HepG2 (cell line): ENCODE data around the gene WDR73. TPM values are rescaled to one million over a fixed set of nuclear protein-coding genes. Genes with fewer than 3 reads are reported as not detected.
A peak's percentile ranks its signal among the peaks of the same experiment; 100 is the strongest.

ENCODE experiments used
- ARHGAP35 ChIP-seq: sonication (generic); formaldehyde crosslinking; IDR thresholded peaks from 2 replicates; pipeline ENCODE4 v1.9.0; 2022; ENCODE audit warnings: mild to moderate bottlenecking, inconsistent platforms, moderate library complexity, missing genetic modification reagents, borderline replicate concordance
- ETV5 ChIP-seq: IDR thresholded peaks from 2 replicates; pipeline ENCODE4 v1.6.1; 2018; ENCODE audit warnings: missing biosample characterization, missing genetic modification reagents, inconsistent platforms, borderline replicate concordance
- GLI4 ChIP-seq: sonication (generic); formaldehyde crosslinking; IDR thresholded peaks from 2 replicates; pipeline ENCODE4 v1.5.1; 2020; ENCODE audit warnings: missing genetic modification reagents, mild to moderate bottlenecking, moderate library complexity, borderline replicate concordance
- KDM6A ChIP-seq: IDR thresholded peaks from 2 replicates; pipeline ENCODE4 v1.6.1; 2016; ENCODE audit warnings: low read depth
- MXI1 ChIP-seq: IDR thresholded peaks from 3 replicates; pipeline ENCODE4 v1.6.1; 2012; ENCODE audit warnings: low read depth, low read length, inconsistent platforms, borderline replicate concordance
- NAIF1 ChIP-seq: sonication (generic); formaldehyde crosslinking; IDR thresholded peaks from 2 replicates; pipeline ENCODE4 v1.5.0; 2020; ENCODE audit warnings: mild to moderate bottlenecking, missing genetic modification reagents, borderline replicate concordance
- NCOA5 ChIP-seq: sonication (generic); formaldehyde crosslinking; IDR thresholded peaks from 2 replicates; pipeline ENCODE4 v1.4.0; 2020; ENCODE audit warnings: missing genetic modification reagents
- NFKBIZ ChIP-seq: IDR thresholded peaks from 2 replicates; pipeline ENCODE4 v1.6.1; 2018; ENCODE audit warnings: missing genetic modification reagents, missing compliant biosample characterization
- RBM39 ChIP-seq: fragments of 200-400 bp; formaldehyde crosslinking; IDR thresholded peaks from one replicate; pipeline ENCODE4 v1.6.1; 2018; ENCODE audit warnings: antibody characterized with exemption, mild to moderate bottlenecking, low read depth, low read length; ENCODE audit not compliant: poor library complexity, severe bottlenecking
- REPIN1 ChIP-seq: sonication (generic); formaldehyde crosslinking; IDR thresholded peaks from 2 replicates; pipeline ENCODE4 v1.8.0; 2022; ENCODE audit warnings: missing genetic modification reagents, low read depth, mild to moderate bottlenecking, borderline replicate concordance
- SATB2 ChIP-seq: sonication (generic); formaldehyde crosslinking; IDR thresholded peaks from 2 replicates; pipeline ENCODE4 v1.5.0; 2020; ENCODE audit warnings: missing genetic modification reagents
- SKI ChIP-seq: fragments of 450-650 bp; IDR thresholded peaks from one replicate; pipeline ENCODE4 v1.6.1; 2018; ENCODE audit warnings: mild to moderate bottlenecking; ENCODE audit not compliant: partially characterized antibody
- SMAD9 ChIP-seq: sonication (generic); formaldehyde crosslinking; IDR thresholded peaks from 2 replicates; pipeline ENCODE4 v1.5.1; 2020; ENCODE audit warnings: mild to moderate bottlenecking, missing genetic modification reagents
- SOX6 ChIP-seq, 2 experiments: fragments of 450-650 bp in 1 of 2; sonication (generic) in 1 of 2; formaldehyde crosslinking in 1 of 2; IDR thresholded peaks; 2 replicates each; pipeline versions ENCODE4 v1.4.0 to v1.6.1; 2017 to 2020; ENCODE audit warnings: antibody characterized with exemption in 1 of 2, mild to moderate bottlenecking in 1 of 2, missing genetic modification reagents in 1 of 2
- ZBTB3 ChIP-seq: sonication (generic); formaldehyde crosslinking; IDR thresholded peaks from 2 replicates; pipeline ENCODE4 v1.4.0; 2020; ENCODE audit warnings: low read depth, mild to moderate bottlenecking, moderate library complexity, missing genetic modification reagents, borderline replicate concordance
- ZFAT ChIP-seq: sonication (generic); formaldehyde crosslinking; conservative IDR thresholded peaks from 2 replicates; pipeline ENCODE4 v1.8.1; 2023; ENCODE audit warnings: missing genetic modification reagents, inconsistent platforms
- ZNF143 ChIP-seq: sonication (generic); formaldehyde crosslinking; IDR thresholded peaks from 2 replicates; pipeline ENCODE4 v1.4.0; 2020; ENCODE audit warnings: missing genetic modification reagents
- ZNF224 ChIP-seq: sonication (generic); formaldehyde crosslinking; IDR thresholded peaks from 2 replicates; pipeline ENCODE4 v1.5.0; 2020; ENCODE audit warnings: mild to moderate bottlenecking, missing genetic modification reagents
- ZNF343 ChIP-seq: sonication (generic); formaldehyde crosslinking; IDR thresholded peaks from 2 replicates; pipeline ENCODE4 v1.4.0; 2020; ENCODE audit warnings: mild to moderate bottlenecking, missing genetic modification reagents
- ZNF75D ChIP-seq: sonication (generic); formaldehyde crosslinking; IDR thresholded peaks from 2 replicates; pipeline ENCODE4 v1.8.1; 2023; ENCODE audit warnings: missing genetic modification reagents, mild to moderate bottlenecking, borderline replicate concordance
- ZSCAN21 ChIP-seq: sonication (generic); formaldehyde crosslinking; IDR thresholded peaks from 2 replicates; pipeline ENCODE4 v1.8.0; 2022; ENCODE audit warnings: mild to moderate bottlenecking, missing genetic modification reagents, moderate library complexity, borderline replicate concordance
- polyA plus RNA-seq, 8 experiments: library from polyadenylated mRNA; depleted of rRNA in 3 of 8; stranded (reverse) in 7 of 8; unstranded in 1 of 8; fragments of >200 nt; fragmentation: Illumina TruSeq in 4 of 8; extraction: Trizol in 4 of 8; gene quantifications; 2 replicates each; pipeline versions ENCODE4 v1.2.1 to v1.2.3, GENCODE V29; 2011 to 2016; ENCODE audit warnings: low read depth in 4 of 8, missing spikeins in 1 of 8, mixed read lengths in 1 of 8; ENCODE audit not compliant: insufficient read depth in 1 of 8
- total RNA-seq, 5 experiments: library from RNA; depleted of rRNA; stranded (reverse); fragments of >200 nt; fragmentation: Illumina TruSeq; extraction: Trizol; gene quantifications; 2 replicates each; pipeline ENCODE4 v1.2.3, GENCODE V29; 2016; ENCODE audit warnings: low read depth in 1 of 5
- TF ChIP-seq, protein P1 (sequence below): sonication (generic); formaldehyde crosslinking; IDR thresholded peaks from 2 replicates; pipeline ENCODE4 v1.5.1; 2020; ENCODE audit warnings: mild to moderate bottlenecking, missing genetic modification reagents, borderline replicate concordance
- TF ChIP-seq, protein P2 (sequence below): sonication (generic); formaldehyde crosslinking; IDR thresholded peaks from 2 replicates; pipeline ENCODE4 v1.4.0; 2020; ENCODE audit warnings: mild to moderate bottlenecking, missing genetic modification reagents
- TF ChIP-seq, protein P3 (sequence below): sonication (generic); formaldehyde crosslinking; IDR thresholded peaks from 2 replicates; pipeline ENCODE4 v1.8.0; 2023; ENCODE audit warnings: mild to moderate bottlenecking, missing genetic modification reagents
- TF ChIP-seq, protein P4 (sequence below): sonication (generic); formaldehyde crosslinking; IDR thresholded peaks from 2 replicates; pipeline ENCODE4 v1.4.0; 2020; ENCODE audit warnings: mild to moderate bottlenecking, missing genetic modification reagents
- TF ChIP-seq, protein P5 (sequence below): IDR thresholded peaks from 2 replicates; pipeline ENCODE4 v1.6.1; 2016; ENCODE audit warnings: low read depth, borderline replicate concordance

Gene WDR73
- total and polyA plus RNA-seq, 2 of the 13 experiments (the other 11 are each of a cell fraction or from before 2014, with no cell fraction given): 20.0 to 35.5 TPM

DNA sequence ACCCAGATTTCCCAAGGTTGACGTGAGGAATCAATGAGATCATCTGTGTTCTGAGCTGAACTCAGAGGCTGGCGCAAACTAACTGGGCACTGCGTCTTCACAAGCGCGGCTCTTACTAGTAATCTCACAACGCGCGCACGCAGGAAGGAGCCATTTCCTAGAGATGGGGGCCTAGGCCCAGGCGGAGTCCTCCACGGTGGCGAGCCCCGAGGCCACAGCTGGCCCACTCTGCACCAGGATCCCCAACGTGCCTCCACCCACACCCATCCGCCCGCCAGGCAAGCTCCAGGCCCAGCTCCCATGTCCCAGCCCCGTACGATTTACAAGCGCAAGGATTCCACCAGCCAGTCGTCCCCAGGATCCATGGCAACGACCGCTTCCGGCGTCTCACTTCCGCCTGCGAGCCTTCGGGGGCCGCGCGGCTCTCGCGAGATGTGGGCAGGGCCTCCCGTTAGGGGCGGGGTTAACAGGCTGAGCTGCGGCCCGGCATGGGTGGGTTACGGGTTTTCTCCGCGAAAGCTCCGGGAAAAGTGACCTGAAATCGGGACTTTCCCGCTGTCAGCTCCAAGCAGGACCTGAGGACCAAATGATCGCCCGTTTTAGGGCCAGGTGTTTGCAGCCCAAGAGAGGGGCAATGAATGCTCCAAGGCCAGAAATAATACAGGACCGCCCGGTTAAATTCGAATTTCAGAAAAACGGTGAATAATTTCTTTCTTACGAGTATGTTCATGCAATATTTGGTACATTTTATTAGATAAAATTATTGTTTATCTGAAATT lies at the start of gene WDR73 (continued):
- TF ChIP-seq, protein P1, sequence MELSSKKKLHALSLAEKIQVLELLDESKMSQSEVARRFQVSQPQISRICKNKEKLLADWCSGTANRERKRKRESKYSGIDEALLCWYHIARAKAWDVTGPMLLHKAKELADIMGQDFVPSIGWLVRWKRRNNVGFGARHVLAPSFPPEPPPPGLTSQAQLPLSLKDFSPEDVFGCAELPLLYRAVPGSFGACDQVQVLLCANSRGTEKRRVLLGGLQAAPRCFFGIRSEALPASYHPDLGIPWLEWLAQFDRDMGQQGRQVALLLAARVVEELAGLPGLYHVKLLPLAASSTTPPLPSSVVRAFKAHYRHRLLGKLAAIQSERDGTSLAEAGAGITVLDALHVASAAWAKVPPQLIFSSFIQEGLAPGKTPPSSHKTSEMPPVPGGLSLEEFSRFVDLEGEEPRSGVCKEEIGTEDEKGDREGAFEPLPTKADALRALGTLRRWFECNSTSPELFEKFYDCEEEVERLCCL: peak; percentile 71; the same call in 1 of the 2 replicates
- TF ChIP-seq ARHGAP35 (CRISPR knock-in tag): peak; percentile 63; the same call in 1 of the 2 replicates
- peak; percentile 23 for TF ChIP-seq ZSCAN21 (CRISPR knock-in tag)
- TF ChIP-seq SATB2 (CRISPR knock-in tag): 0 out of 2 replicates have a peak, but pooled peaks have one; percentile 59
- TF ChIP-seq ZFAT (CRISPR knock-in tag): no peak
- TF ChIP-seq, protein P2, sequence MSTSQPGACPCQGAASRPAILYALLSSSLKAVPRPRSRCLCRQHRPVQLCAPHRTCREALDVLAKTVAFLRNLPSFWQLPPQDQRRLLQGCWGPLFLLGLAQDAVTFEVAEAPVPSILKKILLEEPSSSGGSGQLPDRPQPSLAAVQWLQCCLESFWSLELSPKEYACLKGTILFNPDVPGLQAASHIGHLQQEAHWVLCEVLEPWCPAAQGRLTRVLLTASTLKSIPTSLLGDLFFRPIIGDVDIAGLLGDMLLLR (CRISPR knock-in tag): peak; percentile 79
- TF ChIP-seq, protein P3, sequence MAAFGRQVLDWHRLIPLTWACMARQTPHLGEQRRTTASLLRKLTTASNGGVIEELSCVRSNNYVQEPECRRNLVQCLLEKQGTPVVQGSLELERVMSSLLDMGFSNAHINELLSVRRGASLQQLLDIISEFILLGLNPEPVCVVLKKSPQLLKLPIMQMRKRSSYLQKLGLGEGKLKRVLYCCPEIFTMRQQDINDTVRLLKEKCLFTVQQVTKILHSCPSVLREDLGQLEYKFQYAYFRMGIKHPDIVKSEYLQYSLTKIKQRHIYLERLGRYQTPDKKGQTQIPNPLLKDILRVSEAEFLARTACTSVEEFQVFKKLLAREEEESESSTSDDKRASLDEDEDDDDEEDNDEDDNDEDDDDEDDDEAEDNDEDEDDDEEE (CRISPR knock-in tag): peak; percentile 37; the same call in 1 of the 2 replicates
- peak; percentile 80 for TF ChIP-seq ETV5
- TF ChIP-seq MXI1: peak; percentile 93; the same call in 2 of the 3 replicates
- TF ChIP-seq SOX6 (IDR thresholded peaks at IDR 0.05): no peak
- no peak; the same call in 1 of the 2 replicates for TF ChIP-seq SOX6 (CRISPR knock-in tag; IDR thresholded peaks at IDR 0.05)
- TF ChIP-seq NCOA5 (CRISPR knock-in tag): no peak
- no peak for TF ChIP-seq NAIF1
- TF ChIP-seq NFKBIZ: peak; percentile 32; the same call in 1 of the 2 replicates
- no peak for TF ChIP-seq ZNF343 (CRISPR knock-in tag)
- TF ChIP-seq GLI4 (CRISPR knock-in tag): no peak
- no peak for TF ChIP-seq SKI
- TF ChIP-seq SMAD9: peak; percentile 64; the same call in 1 of the 2 replicates
- TF ChIP-seq, protein P4, sequence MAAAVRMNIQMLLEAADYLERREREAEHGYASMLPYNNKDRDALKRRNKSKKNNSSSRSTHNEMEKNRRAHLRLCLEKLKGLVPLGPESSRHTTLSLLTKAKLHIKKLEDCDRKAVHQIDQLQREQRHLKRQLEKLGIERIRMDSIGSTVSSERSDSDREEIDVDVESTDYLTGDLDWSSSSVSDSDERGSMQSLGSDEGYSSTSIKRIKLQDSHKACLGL (CRISPR knock-in tag): no peak
- TF ChIP-seq RBM39: peak; percentile 81
- no peak for TF ChIP-seq ZNF75D (CRISPR knock-in tag)
- TF ChIP-seq, protein P5, sequence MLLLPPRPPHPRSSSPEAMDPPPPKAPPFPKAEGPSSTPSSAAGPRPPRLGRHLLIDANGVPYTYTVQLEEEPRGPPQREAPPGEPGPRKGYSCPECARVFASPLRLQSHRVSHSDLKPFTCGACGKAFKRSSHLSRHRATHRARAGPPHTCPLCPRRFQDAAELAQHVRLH (CRISPR knock-in tag): peak; percentile 39; the same call in 1 of the 2 replicates
- TF ChIP-seq ZNF143 (CRISPR knock-in tag): no peak; the same call in 1 of the 2 replicates
- TF ChIP-seq ZBTB3: no peak
- TF ChIP-seq REPIN1: no peak
- TF ChIP-seq ZNF224 (CRISPR knock-in tag): 0 out of 2 replicates have a peak, but pooled peaks have one; percentile 61
- TF ChIP-seq KDM6A: no peak
